K562 (cell line): ENCODE results near the gene NFKBIB. TPM values are rescaled to one million over a fixed set of nuclear protein-coding genes. Genes with fewer than 3 reads are reported as not detected.

Experiments used
- CC2D1A ChIP-seq: fragments of 450-650 bp; IDR thresholded peaks from 2 replicates; pipeline ENCODE4 v1.6.1; 2017; ENCODE audit warnings: mild to moderate bottlenecking
- ZNF140 ChIP-seq: fragments of 250-450 bp; sonication (Bioruptor Pico); IDR thresholded peaks from 2 replicates; pipeline ENCODE4 v1.8.0; 2021; ENCODE audit warnings: moderate library complexity, mild to moderate bottlenecking, inconsistent platforms
- polyA plus RNA-seq, 8 experiments: library from polyadenylated mRNA; depleted of rRNA in 4 of 8; stranded (reverse) in 5 of 8; unstranded in 3 of 8; fragments of >200 nt; fragmentation: Nextera tagmentation in 2 of 8; fragmentation: Illumina TruSeq in 1 of 8; extraction: Ambion mirVana in 2 of 8; extraction: Trizol in 1 of 8; gene quantifications; 2 replicates each; pipeline versions ENCODE4 v1.2.1 to v1.2.3, GENCODE V29; 2011 to 2014; ENCODE audit warnings: inconsistent platforms in 1 of 8, missing spikeins in 1 of 8
- total RNA-seq, 7 experiments: library from RNA; depleted of rRNA in 6 of 7; stranded (reverse); fragments of >200 nt in 6 of 7; fragmentation: Illumina TruSeq in 2 of 7; extraction: Trizol in 2 of 7; gene quantifications; 2 replicates each; pipeline versions ENCODE4 v1.2.1 to v1.2.3, GENCODE V29; 2011 to 2021; ENCODE audit warnings: low replicate concordance in 1 of 7
- TF ChIP-seq, protein P1 (sequence below), 2 experiments: fragments of 450-650 bp; formaldehyde crosslinking in 1 of 2; IDR thresholded peaks; 2 replicates each; pipeline versions ENCODE4 v1.4.0 to v1.6.1; 2014 to 2020; ENCODE audit warnings: mild to moderate bottlenecking in 2 of 2, borderline replicate concordance in 1 of 2, low read depth in 1 of 2

NFKBIB gene
- total and polyA plus RNA-seq, 9 of the 15 experiments (the other 6 are each of a cell fraction or from before 2014, with no cell fraction given) = 1.5 to 44.9 (median 10.4) TPM

DNA sequence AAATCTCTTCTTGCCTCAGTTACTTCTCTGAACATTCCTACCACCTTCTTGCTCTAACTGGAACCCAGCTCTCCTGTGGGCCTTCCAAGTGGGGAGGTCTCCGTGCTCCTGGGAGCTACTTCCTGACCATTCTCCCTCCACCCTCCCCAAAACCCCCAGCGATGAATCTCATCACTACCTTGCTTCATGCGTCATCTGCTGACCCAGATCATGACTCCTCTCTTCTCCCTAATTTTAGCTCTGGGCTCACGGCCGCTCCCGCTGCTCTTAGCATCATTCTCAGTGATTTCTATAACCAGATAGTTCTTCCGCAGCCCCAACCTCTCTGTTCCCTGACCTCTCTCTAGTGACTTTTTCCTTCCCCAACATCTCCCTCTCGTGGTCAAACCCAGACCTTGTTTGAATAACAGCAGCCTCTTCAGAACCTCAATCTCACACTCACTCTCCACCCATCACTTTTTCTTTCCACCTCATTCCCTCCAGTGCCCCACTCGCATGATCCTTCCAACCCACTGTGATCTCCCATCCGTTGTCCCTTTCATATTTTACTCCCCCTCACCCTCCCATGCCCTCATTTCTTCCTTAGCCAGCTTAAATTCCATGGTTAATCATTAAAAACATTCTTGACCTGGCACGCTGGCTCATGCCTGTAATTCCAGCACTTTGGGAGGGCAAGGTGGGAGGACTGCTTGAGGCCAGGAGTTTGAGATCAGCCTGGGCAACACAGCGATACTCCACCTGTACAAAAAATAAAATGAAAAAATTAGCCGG lies 52.8 kb downstream of the NFKBIB start (continued):
- TF ChIP-seq, protein P1, sequence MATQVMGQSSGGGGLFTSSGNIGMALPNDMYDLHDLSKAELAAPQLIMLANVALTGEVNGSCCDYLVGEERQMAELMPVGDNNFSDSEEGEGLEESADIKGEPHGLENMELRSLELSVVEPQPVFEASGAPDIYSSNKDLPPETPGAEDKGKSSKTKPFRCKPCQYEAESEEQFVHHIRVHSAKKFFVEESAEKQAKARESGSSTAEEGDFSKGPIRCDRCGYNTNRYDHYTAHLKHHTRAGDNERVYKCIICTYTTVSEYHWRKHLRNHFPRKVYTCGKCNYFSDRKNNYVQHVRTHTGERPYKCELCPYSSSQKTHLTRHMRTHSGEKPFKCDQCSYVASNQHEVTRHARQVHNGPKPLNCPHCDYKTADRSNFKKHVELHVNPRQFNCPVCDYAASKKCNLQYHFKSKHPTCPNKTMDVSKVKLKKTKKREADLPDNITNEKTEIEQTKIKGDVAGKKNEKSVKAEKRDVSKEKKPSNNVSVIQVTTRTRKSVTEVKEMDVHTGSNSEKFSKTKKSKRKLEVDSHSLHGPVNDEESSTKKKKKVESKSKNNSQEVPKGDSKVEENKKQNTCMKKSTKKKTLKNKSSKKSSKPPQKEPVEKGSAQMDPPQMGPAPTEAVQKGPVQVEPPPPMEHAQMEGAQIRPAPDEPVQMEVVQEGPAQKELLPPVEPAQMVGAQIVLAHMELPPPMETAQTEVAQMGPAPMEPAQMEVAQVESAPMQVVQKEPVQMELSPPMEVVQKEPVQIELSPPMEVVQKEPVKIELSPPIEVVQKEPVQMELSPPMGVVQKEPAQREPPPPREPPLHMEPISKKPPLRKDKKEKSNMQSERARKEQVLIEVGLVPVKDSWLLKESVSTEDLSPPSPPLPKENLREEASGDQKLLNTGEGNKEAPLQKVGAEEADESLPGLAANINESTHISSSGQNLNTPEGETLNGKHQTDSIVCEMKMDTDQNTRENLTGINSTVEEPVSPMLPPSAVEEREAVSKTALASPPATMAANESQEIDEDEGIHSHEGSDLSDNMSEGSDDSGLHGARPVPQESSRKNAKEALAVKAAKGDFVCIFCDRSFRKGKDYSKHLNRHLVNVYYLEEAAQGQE (IDR thresholded peaks at IDR 0.05; ENCODE audit: borderline replicate concordance) = peak; percentile 36; the same call in 1 of the 2 replicates
- TF ChIP-seq, protein P1 (CRISPR knock-in tag; IDR thresholded peaks at IDR 0.05; ENCODE audit: low read depth) = no peak
- TF ChIP-seq ZNF140 (CRISPR knock-in tag) (no peak), CC2D1A (peak; percentile 44; the same call in 1 of the 2 replicates)
